ENCODE data around the gene TRIM5. TPM values are rescaled to one million over a fixed set of nuclear protein-coding genes. Genes with fewer than 3 reads are reported as not detected.
"Not testable (repeated sequence)": the region's sequence is repeated elsewhere in the genome, so short reads cannot be mapped to it uniquely, and the experiment has no call there.

Gene TRIM5
- total and polyA plus RNA-seq, 10 donors: 7.8 to 44.3 (median 32.4) TPM

DNA sequence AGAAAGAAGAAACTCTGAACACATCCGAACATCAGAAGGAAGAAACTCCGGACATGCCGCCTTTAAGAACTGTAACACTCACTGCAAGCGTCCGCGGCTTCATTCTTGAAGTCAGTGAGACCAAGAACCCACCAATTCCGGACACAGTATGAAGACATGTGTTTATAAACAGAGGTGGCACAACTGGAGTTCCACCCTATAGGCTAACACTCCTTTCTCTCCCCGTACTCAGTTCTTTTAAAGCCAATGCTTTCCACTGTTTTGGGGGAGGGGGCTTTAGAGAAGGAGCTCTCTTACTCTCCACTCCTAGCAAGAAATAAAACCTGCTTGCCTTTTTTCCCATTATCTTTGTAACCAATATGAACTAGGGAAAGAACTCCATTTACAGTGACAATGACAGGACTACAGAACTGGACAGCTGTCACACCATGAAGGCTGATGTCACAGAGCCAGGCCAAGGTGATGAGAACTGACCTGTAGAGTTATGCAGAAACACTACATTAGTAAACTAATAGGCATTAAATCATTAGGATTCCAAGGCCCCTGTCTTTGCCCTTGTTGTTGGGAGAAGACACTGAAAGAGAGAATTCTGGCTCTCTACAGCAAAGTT, 733 bp downstream of the TRIM5 start:
- TF ChIP-seq, protein P1, sequence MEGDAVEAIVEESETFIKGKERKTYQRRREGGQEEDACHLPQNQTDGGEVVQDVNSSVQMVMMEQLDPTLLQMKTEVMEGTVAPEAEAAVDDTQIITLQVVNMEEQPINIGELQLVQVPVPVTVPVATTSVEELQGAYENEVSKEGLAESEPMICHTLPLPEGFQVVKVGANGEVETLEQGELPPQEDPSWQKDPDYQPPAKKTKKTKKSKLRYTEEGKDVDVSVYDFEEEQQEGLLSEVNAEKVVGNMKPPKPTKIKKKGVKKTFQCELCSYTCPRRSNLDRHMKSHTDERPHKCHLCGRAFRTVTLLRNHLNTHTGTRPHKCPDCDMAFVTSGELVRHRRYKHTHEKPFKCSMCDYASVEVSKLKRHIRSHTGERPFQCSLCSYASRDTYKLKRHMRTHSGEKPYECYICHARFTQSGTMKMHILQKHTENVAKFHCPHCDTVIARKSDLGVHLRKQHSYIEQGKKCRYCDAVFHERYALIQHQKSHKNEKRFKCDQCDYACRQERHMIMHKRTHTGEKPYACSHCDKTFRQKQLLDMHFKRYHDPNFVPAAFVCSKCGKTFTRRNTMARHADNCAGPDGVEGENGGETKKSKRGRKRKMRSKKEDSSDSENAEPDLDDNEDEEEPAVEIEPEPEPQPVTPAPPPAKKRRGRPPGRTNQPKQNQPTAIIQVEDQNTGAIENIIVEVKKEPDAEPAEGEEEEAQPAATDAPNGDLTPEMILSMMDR (IDR thresholded peaks at IDR 0.05 in 8 of 11, conservative IDR thresholded peaks at IDR 0.05 in 3 of 11): no peak
- TF ChIP-seq POLR2AphosphoS5 (IDR thresholded peaks at IDR 0.05): no peak
- no peak for TF ChIP-seq POLR2A (IDR thresholded peaks at IDR 0.05)
- Histone ChIP-seq H3K27me3 (replicated peaks in 1 of 7) (no peaks in the 10 kb centered on the region), H3K4me3 (peak overlapping the region; percentile 44 to 76 (median 58)), H3K27ac (peak overlapping the region; percentile 81 to 97 (median 92)), H3K36me3 (peaks cover 0 to 25% (median 15%) of the 10 kb centered on the region in 6 donors), H3K4me1 (peaks cover 9 to 72% (median 40%) of the 10 kb centered on the region in 6 donors), H3K9me3 (no peaks in the 10 kb centered on the region)
- 16 to 31% (median 19%) methylated on average over 6 to 8 of the region's 8 CpGs for WGBS, 5 donors
- DNase-seq: no peak
- intact Hi-C loops (cut with DNase I; ENCODE audit: low total_unique reads): no loop called here

DNA sequence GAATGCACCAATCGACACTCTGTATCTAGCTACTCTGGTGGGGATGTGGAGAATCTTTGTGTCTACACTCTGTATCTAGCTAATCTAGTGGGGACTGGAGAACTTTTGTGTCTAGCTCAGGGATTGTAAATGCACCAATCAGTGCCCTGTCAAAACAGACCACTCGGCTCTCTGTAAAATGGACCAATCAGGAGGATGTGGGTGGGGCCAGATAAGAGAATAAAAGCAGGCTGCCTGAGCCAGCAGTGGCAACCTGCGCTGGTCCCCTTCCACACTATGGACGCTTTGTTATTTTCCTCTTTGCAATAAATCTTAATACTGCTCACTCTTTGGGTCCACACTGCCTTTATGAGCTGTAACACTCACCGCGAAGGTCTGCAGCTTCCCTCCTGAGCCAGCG, 1.3 kb downstream of the TRIM5 start:
- WGBS, 5 donors: 36 to 58% (median 46%) methylated on average over 6 to 7 of the region's 7 CpGs
- peak overlapping the region; percentile 44 to 76 (median 58) for H3K4me3 ChIP-seq
- peak overlapping the region in 7 of 8 donors; percentile 81 to 97 (median 93) for H3K27ac ChIP-seq
- peaks cover 4 to 66% (median 35%) of the 10 kb centered on the region in 6 donors for H3K4me1 ChIP-seq
- peak in 2 of 3 donors; percentile 29 to 76 for TF ChIP-seq POLR2AphosphoS5 (IDR thresholded peaks at IDR 0.05)
- DNase-seq; H3K27me3 ChIP-seq (replicated peaks in 1 of 7); H3K9me3 ChIP-seq; intact Hi-C loops (cut with DNase I; ENCODE audit: low total_unique reads): not testable (repeated sequence)
- H3K36me3 ChIP-seq: peaks cover 0 to 30% (median 20%) of the 10 kb centered on the region in 6 donors

DNA sequence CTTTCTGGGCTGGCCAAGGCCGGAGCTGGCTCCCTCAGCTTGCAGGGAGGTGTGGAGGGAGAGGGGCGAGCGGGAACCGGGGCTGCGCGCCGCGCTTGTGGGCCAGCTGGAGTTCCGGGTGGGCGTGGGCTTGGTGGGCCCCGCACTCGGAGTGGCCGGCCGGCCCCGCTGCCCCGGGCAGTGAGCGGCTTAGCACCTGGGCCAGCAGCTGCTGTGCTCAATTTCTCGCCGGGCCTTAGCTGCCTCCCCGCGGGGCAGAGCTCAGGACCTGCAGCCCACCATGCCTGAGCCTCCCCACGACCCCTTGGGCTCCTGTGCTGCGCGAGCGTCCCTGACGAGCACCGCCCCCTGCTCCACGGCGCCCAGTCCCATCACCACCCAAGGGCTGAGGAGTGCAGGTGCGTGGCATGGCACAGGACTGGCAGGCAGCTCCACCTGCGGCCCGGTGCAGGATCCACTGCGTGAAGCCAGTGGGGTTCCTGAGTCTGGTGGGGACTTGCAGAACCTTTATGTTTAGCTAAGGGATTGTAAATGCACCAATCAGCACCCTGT, 1.9 kb downstream of the TRIM5 start:
- intact Hi-C loops (cut with DNase I; ENCODE audit: low total_unique reads); H3K27me3 ChIP-seq (replicated peaks in 1 of 7); H3K9me3 ChIP-seq; H3K27ac ChIP-seq: not testable (repeated sequence)
- WGBS, 5 donors: 82 to 96% (median 91%) methylated on average over 13 to 33 of the region's 33 CpGs
- Histone ChIP-seq H3K4me3 (peak overlapping the region in 1 of 8 donors; percentile 76), H3K36me3 (peaks cover 0 to 37% (median 26%) of the 10 kb centered on the region in 6 donors), H3K4me1 (peaks cover 0 to 60% (median 31%) of the 10 kb centered on the region in 6 donors)
- peak; percentile 83 for DNase-seq

DNA sequence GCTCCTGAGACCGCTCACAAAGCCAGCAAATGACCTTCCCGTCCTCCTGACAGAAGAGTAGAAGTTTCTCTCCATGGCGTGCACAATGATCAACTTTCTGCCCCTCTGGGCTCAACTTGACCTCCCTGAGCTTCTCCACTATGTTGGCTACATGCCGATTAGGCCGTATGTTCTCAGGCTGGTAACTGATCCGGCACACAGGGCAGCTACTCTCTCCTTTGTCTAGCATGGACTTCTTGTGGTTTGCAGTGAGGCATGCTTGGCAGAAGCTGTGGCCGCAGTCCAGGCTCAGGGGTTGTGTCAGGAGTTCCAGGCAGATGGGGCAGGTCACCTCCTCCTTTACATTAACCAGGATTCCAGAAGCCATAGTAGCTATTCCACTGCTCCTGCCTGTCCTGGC, 5.1 kb downstream of the TRIM5 start:
- WGBS, 5 donors: 96 to 99% (median 97%) methylated on average over 7 of the region's 7 CpGs
- no peak overlapping the region for H3K4me3 ChIP-seq
- no peak for DNase-seq
- TF ChIP-seq POLR2AphosphoS5 (IDR thresholded peaks at IDR 0.05) (no peak), POLR2A (IDR thresholded peaks at IDR 0.05) (no peak)
- H3K9me3 ChIP-seq: peaks cover 0 to 3% (median 0%) of the 10 kb centered on the region in 8 donors
- H3K27ac ChIP-seq: no peak overlapping the region
- H3K27me3 ChIP-seq (replicated peaks in 1 of 7): no peaks in the 10 kb centered on the region
- intact Hi-C loops (cut with DNase I; ENCODE audit: low total_unique reads): no loop called here
- peaks cover 0 to 43% (median 25%) of the 10 kb centered on the region in 6 donors for H3K4me1 ChIP-seq
- H3K36me3 ChIP-seq: peaks cover 0 to 56% (median 35%) of the 10 kb centered on the region in 6 donors

DNA sequence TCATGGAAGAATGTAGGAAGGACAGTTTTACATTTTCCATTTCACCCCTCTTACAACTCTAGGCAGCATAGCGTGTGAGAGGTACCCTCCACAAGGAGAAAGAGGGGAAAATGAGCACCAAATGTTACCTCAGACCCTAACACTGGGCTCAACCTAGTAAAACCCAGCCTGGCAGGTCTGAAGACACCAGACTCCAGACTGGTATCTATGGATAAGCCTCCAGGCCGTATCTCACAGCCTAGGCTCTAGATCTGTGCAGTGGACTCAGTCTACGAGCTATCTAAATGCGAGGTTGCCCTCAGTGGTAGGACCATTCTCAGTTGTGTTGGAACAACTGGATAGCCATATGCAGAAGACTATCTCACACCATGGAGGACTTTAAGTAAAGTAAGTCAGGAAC, 10.5 kb downstream of the TRIM5 start:
- DNase-seq: no peak
- Histone ChIP-seq H3K27ac (no peak overlapping the region), H3K27me3 (replicated peaks in 1 of 7) (no peaks in the 10 kb centered on the region), H3K4me1 (peaks cover 0 to 8% (median 0%) of the 10 kb centered on the region in 6 donors), H3K4me3 (no peak overlapping the region), H3K36me3 (peaks cover 2 to 82% (median 38%) of the 10 kb centered on the region in 6 donors), H3K9me3 (peaks cover 0 to 3% (median 0%) of the 10 kb centered on the region in 8 donors)
- intact Hi-C loops (cut with DNase I; ENCODE audit: low total_unique reads): no loop called here
- TF ChIP-seq POLR2AphosphoS5 (IDR thresholded peaks at IDR 0.05) (no peak), POLR2A (IDR thresholded peaks at IDR 0.05) (no peak)
- TF ChIP-seq, protein P1 (IDR thresholded peaks at IDR 0.05 in 8 of 11, conservative IDR thresholded peaks at IDR 0.05 in 3 of 11): no peak
- 93 to 99% (median 95%) methylated on average over 4 of the region's 4 CpGs for WGBS, 5 donors

Data from spleen (tissue), 11 donors.